HG03025 (cell line): ENCODE results near the gene PLEKHA1.

Experiments
- ATAC-seq: cut with Tn5 transposase; IDR thresholded peaks from one replicate; pipeline ENCODE4 v1.9.1; 2021; ENCODE audit warnings: mild to moderate bottlenecking, moderate library complexity; ENCODE audit not compliant: unreplicated experiment, low FRiP score

Gene PLEKHA1

GRCh38 chr10:122346326-122346950 is 28.1 kb upstream of the PLEKHA1 start:
- ATAC-seq: no peak

- no peak for ATAC-seq
Observed at GRCh38 chr10:122347170-122347841, 27.2 kb upstream of the PLEKHA1 start.

GRCh38 chr10:122348512-122348911 is 26.0 kb upstream of the PLEKHA1 start:
- no peak for ATAC-seq

DNA sequence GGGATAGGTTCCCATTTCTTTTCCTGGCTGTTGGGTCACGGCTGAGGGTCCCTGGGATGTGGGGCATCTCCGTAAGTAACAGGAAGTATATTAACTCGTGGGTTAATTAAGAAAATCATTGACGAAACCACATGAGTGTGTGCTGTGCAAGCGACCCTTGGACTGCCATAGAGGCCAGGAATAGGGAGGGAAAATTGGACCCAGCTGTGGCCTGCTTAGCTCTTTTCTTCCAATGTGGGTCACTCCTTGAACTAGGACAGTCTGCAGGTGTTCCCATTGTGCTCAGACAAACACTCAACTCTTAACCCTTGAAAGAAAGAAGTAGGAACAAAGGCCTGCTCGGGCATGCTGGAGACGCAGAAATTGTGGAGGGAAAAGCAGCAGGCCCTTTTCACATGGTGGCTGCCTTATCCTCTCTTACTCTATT is 25.6 kb upstream of the PLEKHA1 start:
- no peak for ATAC-seq

- no peak for ATAC-seq
Observed at GRCh38 chr10:122349758-122350369, 24.6 kb upstream of the PLEKHA1 start.

GRCh38 chr10:122350893-122351292 is 23.6 kb upstream of the PLEKHA1 start:
- ATAC-seq: no peak

DNA sequence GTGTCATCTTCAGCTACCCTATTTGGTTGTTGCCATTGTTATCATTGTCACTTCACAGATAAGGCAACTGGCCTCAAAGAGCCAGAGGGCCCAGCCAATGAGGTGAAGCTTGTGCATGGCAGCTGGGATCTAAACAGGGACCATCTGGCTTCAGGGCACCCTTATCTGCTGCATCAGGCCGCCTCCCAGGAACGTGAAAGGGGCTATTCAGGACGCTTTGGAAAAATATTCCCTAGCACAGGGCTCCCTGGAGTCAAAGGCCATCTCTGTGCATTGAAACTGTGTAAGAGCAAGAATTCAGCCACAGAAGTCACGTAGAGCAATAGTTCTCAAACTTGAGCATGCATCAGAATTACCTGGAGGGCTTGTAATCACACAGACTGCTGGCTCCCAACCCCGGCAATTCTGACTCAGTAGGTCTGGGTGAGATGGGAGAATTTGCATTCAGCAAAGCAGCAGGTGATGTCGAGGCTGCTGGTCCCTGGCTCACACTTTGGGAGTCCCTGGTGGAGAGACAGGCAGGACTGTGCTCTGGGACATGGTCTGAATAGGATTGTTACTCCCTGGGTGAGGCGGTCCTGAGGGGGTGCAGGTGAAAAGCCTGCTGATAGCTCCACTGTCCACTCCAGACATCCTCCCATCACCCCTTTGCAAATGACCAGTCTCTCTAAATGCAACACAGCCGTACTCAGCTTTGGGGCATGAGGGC is 21.5 kb upstream of the PLEKHA1 start:
- no peak for ATAC-seq

GRCh38 chr10:122354383-122354782 is 20.1 kb upstream of the PLEKHA1 start:
- ATAC-seq: no peak

DNA sequence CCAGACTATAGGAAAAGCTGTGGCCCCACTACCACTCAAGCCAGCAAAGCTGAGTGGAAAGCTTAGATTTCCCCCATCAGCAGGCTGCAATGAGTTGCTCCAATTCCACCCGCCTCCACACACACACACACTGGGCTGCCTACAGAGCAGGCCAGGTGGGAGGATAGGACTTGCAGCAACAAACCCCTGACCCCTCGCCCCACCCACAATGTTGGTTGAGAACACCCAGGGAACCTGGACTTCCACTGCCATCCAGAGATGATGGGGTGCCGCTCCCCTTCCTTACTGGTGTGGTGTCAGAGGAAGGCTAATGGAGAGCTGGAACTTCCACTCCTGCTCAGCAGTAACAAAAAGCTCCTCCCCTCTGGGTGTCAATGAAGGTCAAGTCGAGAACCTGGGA is 16.8 kb upstream of the PLEKHA1 start:
- ATAC-seq: no peak

GRCh38 chr10:122359621-122360020 is 14.9 kb upstream of the PLEKHA1 start:
- ATAC-seq: no peak

- no peak for ATAC-seq
Observed at GRCh38 chr10:122361046-122361445, 13.5 kb upstream of the PLEKHA1 start.

DNA sequence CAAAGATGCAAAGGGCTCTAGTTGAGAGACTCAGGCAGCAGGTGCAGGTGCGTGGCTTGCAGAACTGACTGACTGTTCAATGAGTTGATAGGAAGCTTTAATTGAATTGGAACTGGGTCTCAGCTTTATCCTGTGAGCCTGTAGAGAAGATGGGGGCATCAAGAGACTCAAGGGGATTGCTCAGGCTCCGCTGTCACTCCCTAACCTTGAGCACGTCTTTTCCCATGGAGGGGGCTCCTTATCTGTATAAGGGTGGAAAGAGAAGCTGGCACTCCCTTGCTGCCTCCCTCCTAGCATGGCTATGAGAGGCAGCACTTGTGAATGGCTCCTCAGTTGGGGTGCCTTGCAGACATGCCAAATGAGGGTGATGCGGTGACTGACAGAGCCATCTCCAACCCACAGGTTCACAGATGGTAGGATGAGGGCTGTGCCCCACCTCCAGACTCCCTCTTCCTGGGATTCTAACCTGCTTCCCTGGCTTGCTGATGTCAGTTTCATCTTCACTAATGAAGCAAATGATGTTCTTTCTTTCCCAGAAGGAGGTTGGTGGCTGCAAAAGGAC is 12.4 kb upstream of the PLEKHA1 start:
- no peak for ATAC-seq

DNA sequence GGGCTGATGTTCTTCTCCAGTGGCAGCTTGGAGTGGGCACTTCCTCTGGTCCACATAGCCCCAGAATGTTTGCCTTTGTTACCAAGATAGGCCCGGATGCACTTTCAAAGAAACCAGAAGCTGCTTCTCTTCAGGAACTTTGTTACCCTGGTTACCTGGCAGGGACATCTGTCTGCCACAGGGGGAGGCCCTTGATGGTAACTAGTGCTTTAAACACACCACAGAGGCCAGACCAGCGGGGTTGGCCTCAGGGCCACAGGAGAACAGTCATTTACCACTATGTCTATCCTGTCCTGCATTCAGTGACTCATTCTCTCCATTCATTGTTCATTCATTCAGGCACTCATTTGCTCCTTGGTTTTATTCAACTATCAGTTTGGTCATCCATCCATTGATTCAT is 11.9 kb upstream of the PLEKHA1 start:
- ATAC-seq: no peak

DNA sequence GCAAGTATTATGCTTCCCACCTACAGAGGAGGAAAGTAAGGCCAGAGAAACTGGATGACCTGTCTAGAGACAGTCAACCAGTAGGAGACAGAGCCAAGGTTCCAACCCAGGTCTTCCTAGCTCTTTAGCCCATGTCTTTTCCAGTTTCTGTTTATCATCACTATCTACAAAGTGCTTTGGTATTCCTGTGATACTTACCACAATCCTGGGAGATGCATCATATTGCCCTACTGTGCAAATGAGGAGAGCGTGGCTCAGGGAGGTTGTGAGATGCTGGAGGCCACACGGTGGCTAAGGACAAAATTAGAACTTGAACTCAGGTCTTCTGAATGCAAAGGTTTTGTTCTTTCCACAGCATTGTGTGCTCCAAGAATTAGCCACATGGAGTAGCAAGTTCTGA is 11.2 kb upstream of the PLEKHA1 start:
- ATAC-seq: no peak

GRCh38 chr10:122363722-122364463 is 10.6 kb upstream of the PLEKHA1 start:
- ATAC-seq: no peak

GRCh38 chr10:122368502-122369254 is 5.8 kb upstream of the PLEKHA1 start:
- ATAC-seq: no peak

DNA sequence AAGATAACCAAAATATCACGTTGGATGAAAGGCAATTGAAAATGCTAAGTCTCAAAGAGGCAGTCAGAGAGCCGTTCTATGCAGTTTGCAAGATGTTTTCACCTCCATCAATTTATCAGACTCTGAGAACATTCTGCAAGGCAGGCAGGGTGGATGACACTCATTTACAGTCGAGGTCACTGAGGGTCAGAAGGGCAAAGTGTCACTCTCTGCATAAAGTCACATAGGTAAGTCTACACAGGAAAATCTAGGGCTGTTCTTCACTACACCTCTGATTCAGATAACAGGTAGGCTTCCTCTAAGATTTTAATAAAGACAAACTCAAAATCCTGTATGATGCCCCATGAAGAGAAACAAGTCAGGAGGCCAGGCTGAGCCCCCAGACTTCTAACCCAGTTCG is 1.4 kb upstream of the PLEKHA1 start:
- no peak for ATAC-seq

- ATAC-seq: no peak
Observed at GRCh38 chr10:122373721-122374120, 787 bp upstream of the PLEKHA1 start.

GRCh38 chr10:122374859-122375678 is 561 bp downstream of the PLEKHA1 start:
- ATAC-seq: peak; percentile 52
